Left hindlimb (tissue), 1 donor: ENCODE results near the gene RNF213.

Experiments
- DNase-seq: peaks from one replicate; pipeline ENCODE4 v3.0.0-alpha.2; 2018

RNF213 gene

DNA sequence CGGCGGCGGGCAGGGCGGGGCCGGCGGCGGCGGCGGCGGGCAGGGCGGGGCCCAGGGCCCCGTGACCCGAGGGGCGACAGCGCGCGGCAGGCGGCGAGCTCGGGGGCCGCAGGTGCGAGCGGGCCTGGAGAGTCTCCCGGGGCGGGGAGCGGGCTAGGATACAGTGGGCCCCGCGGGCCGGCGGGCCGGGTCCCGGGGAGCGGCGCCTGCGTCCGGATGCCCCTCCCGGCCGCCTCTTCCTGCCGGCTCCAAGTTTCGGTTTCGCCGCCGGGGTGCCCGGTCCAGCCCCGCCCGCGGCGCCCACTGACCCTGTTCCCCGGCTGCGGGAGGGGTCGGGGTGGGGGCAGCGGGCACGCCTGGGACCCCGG, at the start of gene RNF213:
Gene RNF213 (plus strand): TSS at position 62 of the 368 bp plus-strand sequence. CDS start 2,830 bp downstream, outside the sequence.
- peak; percentile 47 for DNase-seq

GRCh38 chr17:80212109-80212508, 48.5 kb upstream of the RNF213 start:
- DNase-seq: peak; percentile 15

GRCh38 chr17:80212511-80212910, 48.1 kb upstream of the RNF213 start:
- DNase-seq: peak; percentile 13

GRCh38 chr17:80212962-80213642, 47.5 kb upstream of the RNF213 start:
- DNase-seq: peak; percentile 15

DNA sequence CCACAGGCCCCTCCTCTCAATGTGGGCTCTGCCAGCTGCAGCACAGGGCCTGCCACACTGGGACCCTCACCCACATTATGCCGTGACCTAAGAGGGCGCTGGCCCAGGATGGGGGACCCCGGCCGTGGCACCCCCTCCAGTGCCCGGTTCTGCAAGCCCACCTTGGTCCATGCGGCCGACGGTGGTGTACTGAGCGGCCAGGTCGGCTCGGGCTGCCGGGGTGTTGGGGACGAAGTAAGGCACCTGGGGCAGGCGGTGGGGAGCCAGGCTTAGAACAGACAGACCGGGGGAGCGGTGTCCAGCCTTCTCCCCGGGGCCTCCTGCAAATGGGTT, 47.0 kb upstream of the RNF213 start:
- DNase-seq: peak; percentile 12

DNA sequence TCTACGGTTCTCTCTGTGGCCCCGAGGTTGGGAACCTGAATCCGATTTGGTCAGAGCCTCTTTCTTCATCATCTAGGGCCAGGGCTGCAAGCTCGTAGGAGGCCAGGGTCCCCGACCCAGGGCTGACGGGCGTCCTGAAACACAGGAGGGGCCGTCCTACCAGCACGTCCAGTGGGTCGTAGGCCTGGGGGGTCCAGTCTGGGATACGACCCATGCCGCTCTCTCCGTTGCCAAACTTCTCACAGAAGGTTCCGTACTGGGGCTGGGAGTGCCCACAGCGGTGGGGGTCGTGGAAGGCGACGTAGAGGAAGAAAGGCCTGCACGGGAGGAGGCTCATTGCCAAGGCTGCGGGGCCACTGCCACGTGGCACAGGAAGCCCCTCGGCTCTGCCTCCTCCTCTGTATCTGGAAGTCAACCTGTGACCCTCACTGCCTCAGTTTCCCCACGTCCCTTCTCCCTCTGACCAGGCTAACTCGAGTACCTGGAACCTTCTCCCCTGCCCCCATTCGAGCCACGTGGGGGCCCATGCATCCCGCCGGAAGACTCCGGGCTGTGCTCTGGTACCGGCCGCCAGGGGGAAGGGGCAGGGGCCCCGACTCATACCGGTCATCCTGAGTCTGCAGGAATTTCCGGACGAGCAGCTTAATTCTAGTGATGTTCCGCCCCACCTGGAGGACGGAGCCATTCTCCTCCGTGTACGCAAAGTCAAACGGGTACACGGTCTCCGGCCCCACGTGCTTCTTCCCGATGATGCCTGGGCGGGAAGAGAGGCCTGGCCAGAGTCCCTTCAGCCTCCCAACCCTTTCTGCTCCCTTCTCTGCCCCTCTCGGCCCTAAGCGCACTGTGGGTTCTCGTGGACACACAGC, 46.4 kb upstream of the RNF213 start:
- DNase-seq: peak; percentile 12

DNA sequence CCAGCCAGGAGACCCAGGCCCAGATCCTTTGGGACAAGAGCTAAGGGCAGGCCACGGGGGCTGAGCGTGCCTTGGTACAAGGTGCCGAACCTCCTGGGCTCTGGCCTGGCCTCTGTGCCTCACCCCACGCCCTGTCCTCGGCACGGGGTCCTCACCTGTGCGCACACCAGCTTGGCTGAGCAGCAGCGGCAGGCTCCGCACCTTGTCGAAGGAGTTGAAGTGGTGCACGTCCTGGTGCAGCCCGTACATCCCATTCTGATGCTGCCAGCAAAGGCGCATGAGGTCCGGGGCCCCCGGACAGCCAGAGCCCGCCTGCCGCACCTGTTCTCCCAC, 45.8 kb upstream of the RNF213 start:
- no peak for DNase-seq

DNA sequence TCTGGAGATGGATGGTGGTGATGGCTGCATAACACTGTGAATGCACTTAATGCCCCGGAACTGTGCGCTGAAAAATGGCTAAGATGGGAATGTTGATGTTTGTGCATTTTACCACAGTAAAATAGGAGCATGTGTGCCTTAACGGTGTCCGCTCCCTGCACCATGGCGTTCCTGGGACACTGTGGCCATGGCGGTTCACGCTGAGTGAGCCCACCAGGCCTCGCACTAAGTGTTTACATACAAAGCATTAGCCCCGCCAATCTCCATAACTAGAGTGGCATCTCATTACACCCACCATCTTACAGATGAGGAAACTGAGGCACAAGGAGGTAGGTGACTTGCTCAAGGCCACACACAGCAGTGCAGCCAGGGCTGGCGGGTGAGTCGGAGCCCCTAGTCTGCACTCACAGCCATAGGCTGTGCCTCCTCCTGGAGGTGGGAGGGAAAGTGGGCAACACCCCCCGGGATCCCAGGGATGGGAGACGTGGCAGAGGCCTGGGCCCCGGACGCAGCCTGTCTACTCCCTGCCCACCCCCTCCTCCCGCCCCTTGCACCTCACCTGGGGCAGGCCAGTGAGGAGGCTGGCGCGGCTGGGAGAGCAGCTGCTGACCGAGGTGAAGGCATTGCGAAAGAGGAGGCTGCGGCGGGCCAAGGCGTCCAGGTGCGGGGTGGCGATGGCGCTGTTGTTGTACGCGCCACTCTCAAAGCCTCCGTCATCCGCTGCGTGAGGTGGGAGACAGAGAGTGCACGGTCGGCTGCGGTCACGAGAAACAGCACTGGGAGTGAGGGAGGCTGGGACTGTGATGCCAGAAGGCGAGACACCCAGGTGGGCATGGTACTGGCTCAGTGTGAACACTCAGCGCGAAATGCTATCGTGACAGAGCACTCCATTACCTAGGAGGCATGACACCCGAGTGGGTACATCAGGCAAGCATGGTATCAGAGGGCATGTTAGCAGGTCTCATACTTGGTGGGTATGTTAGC, 43.9 kb upstream of the RNF213 start:
- DNase-seq: peak; percentile 12

GRCh38 chr17:80217703-80218362, 42.8 kb upstream of the RNF213 start:
- no peak for DNase-seq

GRCh38 chr17:80218391-80218790, 42.3 kb upstream of the RNF213 start:
- DNase-seq: no peak

DNA sequence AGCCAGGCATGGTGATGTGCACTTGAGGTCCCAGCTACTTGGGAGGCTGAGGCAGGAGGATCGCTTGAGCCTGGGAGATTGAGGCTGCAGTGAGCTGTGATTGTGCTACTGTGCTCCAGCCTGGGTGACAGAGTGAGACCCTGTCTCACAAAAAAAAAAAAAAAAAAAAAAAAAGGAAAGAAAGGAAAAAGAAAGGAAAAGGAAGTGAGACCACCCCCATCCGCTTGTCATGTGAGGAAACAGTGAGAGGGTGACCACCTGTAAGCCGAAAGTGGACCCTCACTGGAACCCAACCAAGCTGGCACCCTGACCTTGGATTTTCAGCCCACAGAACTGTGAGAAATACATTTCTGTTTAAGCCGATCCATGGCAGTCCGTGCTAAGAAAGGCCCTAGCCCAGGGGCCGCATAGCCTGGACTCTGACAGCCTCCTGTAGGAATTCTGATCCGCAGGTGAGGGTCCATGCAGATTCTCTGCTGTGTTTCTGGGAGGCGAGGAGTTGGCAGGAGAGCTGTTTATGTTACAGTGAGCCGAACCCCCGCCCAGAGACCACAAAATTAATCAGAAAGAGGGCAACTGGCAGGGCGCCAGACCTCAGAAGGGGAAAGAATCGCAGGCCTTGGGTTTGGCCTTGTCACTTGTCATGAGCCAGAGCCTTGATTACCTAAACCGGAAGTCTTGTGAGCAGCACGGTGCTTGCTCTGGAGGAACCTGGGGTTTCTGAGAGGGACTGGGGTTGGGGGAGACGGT, 41.5 kb upstream of the RNF213 start:
- peak; percentile 76 for DNase-seq

DNA sequence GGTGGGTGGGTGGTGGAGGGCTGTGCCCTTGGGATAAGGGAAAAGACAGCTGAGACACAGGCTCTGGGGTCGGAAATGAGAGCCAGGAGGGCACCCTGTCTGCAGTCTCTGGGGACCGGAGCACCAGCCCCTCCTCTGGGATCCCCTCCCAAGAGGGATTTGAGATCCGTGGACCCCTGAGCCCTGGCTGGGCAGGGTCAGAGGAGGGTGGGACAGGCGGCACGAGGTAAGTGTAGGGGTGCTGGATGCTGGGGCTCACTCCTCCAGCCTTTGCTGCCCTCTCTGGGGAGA, 40.9 kb upstream of the RNF213 start:
- DNase-seq: no peak

DNA sequence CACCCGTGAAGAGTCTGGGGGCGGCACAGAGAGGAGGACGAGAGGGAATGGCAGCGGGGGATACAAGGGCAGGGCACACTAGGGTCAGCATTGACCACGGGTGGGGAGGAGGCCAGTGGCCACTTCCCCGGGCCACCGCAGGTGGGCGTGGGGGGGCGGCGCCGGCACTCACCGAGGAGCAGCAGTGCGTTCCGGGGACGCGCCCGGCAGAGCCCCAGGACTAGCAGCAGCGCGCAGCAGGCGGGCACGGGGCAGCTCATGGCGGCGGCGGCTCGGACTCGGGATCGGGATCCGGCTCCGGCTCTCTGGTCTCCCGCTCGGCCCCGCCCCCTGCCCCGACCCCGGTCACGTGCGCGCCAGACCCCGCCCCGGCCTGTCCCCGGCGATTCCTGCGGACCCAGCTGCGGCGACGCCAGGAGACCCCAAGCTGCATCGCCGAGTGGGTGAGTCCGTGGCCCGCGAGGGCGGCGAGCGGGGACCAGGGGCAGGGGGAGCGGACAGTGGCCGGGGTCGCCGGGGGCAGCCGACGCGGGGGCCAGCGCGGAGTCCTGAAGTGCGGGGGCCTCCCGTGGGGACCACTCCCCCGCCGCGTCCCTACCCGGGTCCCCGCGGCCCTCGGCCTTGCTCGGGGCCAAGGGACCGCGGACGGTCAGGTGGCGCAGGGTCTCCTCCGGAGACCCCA, 40.5 kb upstream of the RNF213 start, which contains the start of the genes SGSH and SLC26A11:
Gene SGSH (minus strand): TSS at position 280 of the 682 bp plus-strand sequence. CDS start 20 bp downstream, at position 260.
Gene SLC26A11 (plus strand): TSS at position 374 of the 682 bp plus-strand sequence. CDS start 1,134 bp downstream, outside the sequence.
- peak; percentile 84 for DNase-seq

GRCh38 chr17:80220736-80221215, 39.9 kb upstream of the RNF213 start:
- DNase-seq: peak; percentile 51

GRCh38 chr17:80221351-80222105, 39.1 kb upstream of the RNF213 start:
- no peak for DNase-seq

- DNase-seq: peak; percentile 15
Observed at GRCh38 chr17:80222376-80223141, 38.1 kb upstream of the RNF213 start.

- no peak for DNase-seq
Observed at GRCh38 chr17:80223142-80223815, 37.4 kb upstream of the RNF213 start.

GRCh38 chr17:80223838-80224497, 36.7 kb upstream of the RNF213 start:
- DNase-seq: no peak
